Adrenal gland (tissue), 5 donors: ENCODE measurements around the gene SLC22A5.

Experiments
- CTCF ChIP-seq, 6 experiments: fragments of 450-650 bp in 4 of 6; fragments of 200-600 bp in 2 of 6; sonication (generic) in 1 of 6; IDR thresholded peaks; 1 replicate in 5 of 6; 2 replicates in 1 of 6; pipeline versions ENCODE4 v1.5.1 to v1.8.0; 2016 to 2021; ENCODE audit warnings: antibody characterized with exemption in 6 of 6, mild to moderate bottlenecking in 2 of 6, moderate library complexity in 1 of 6
- POLR2A ChIP-seq, 2 donors: fragments of 450-650 bp; IDR thresholded peaks; one replicate each; pipeline ENCODE4 v1.6.1; 2017; ENCODE audit warnings: antibody characterized with exemption in 2 of 2, mild to moderate bottlenecking in 2 of 2, moderate library complexity in 1 of 2
- donor health status: DM: no; HTN: no; CAD: no.

- TF ChIP-seq CTCF (IDR thresholded peaks at IDR 0.05) (no peak), POLR2A (IDR thresholded peaks at IDR 0.05) (no peak)
These were observed 20.2 kb downstream of the SLC22A5 start for GRCh38 chr5:132389585-132390286.
